HG02884 (cell line): ENCODE measurements around the gene MRPL23.

Experiments used
- ATAC-seq: cut with Tn5 transposase; IDR thresholded peaks from one replicate; pipeline ENCODE4 v1.9.1; 2021; ENCODE audit warnings: mild to moderate bottlenecking, moderate library complexity; ENCODE audit not compliant: unreplicated experiment

Gene MRPL23

DNA sequence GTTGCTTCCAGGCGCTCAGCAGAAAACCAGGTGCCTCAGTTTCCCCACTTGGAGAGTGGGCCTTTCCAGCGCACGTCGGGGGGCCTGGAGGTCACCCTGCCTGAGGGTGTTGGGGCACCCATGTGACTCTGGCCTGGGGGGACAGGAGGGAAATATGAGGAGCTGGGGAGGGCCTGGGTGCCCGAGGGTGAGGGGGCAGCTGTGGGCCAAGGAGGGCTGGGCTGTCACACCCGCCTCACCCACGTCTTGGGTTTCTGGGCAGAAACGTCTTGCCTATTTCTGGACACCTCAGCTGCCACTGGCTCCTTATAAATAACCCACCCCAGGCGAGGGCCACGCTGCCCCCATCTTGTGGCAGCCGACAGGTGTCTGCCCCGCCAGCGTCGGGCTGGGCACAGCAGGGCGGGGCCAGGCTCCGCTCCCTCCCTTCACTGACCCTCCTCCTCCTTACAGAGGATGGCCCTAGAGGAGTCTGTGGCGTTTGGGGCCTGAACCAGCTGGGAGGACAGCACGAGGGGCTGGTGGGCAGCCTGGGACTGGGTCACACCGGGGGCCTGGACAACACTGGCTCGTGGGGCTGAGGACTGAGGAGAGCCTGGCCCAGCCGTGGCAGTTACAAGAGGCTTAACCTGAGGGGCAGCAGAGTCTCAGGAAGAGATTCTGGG lies 26.1 kb upstream of the MRPL23 start:
- ATAC-seq, result no peak

DNA sequence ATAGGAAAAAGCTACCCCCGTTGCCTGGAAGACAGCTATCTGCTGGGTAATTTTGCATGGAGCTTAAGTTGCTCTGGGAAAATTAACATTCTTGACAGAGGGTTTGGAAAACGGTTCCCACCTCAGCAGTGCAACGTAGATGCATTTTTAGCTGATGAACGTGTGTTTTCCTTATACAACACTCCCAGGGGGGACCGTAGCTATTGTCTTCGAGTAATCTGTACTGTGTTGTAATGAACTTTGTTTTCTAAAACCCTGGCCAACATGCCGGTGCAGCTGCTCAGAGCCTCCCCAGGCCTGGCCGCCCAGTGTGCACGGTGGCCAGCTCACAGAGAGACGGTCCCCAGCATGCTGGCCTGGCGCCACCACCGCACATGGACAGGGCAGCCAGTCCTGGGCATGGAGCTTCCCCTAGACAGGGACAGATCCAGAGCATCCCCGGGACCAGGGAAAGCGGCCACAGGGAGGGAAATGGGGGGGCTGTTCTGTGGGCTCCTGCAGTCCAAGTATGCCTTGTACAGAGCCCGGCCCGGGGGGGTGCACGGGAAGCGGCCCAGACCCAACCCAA lies 25.5 kb upstream of the MRPL23 start:
- ATAC-seq, result no peak

DNA sequence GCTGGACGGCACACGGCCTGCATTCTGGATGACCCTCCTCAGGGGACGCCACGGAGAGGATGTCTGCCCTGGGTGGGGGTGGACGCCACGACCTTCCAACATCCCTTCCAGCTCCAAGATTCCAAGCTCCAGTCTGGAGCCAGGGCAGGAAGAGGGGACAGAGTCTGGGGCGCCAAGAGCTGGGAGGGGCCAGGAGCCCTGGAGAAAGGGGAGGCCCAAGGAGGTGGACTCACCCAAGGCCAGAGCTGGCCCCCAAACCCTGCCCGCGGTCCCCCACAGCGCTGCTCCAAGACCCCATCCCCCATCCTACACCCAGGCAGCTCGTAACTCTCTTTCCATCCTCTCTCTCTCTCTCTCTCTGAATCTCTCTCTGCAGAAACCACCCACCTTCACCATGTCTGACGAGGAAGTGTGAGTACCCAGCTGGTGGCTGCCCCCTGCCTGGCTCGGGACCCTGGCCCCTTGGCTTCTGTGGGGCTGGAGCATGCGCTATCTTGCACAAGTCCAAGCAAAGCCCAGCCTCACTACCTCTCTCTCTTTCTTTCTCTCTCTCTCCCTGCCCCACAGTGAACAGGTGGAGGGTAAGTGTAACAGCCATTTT lies 24.6 kb upstream of the MRPL23 start:
- ATAC-seq, result no peak

GRCh38 chr11:1923201-1923956 lies 23.8 kb upstream of the MRPL23 start:
- ATAC-seq, result no peak

DNA sequence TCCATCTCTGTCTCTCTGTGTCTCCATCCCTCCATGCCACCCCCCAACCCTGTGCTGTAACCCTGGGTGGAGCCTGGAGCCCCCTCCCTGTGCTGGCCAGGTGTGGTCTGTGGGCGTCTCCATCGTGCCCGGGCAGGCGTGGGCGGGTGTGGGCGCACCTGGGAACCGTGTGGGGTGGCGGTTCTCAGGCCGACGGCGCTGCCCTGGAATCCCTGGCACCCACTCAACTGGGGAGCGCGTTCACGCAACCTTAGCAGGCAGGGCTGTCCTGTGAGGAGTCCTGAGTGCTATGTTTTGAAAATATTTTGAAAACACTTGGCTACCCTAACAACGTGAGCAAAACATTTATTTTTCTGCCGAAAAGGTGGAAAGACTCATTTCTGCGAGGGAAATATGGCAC lies 23.0 kb upstream of the MRPL23 start:
- no peak for ATAC-seq

- ATAC-seq, result no peak
Measured at GRCh38 chr11:1924646-1925372, 22.3 kb upstream of the MRPL23 start.

GRCh38 chr11:1925373-1926155 lies 21.6 kb upstream of the MRPL23 start:
- no peak for ATAC-seq

DNA sequence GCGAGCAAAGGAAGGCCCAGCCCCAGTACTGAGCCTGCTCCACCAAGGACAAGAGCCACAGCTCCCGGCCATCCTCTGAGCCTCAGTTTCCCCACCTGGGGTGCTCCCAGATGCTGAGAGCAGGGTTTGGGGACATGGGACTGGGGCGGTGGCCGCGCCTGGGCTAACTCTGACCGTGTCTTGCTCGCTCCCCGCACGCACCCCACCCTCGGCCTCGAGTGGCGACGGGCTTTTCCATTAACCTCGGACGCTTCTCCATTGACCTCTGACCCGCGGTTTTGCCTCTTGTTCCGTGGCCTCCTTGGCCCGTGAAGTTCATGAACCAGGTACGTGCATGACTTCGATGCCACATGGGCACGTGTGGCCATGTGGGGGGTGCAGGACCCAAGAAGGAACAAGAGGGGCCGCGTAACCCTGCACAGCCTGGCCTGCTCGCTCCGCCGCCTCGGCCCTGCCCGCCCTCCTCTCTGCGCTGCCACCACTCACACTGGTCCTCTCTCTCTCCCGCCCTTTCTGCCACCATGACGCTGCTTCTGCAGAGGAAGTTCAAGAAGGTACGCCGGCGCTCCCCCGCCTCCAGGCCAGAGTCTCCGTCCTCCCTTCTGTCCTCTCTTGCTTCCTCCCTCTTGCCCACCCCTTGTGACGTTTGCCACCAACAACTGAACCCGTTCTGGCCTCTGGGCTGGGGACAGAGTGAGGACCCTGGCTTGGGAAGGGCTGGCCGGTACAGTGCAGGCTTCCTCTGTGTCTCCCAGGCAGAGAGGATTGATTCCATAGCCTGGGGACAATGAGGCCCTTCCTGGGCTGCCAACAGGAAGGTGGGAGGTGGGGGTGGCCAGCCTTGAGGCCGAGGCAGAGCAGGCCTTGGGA lies 20.7 kb upstream of the MRPL23 start:
- no peak for ATAC-seq

DNA sequence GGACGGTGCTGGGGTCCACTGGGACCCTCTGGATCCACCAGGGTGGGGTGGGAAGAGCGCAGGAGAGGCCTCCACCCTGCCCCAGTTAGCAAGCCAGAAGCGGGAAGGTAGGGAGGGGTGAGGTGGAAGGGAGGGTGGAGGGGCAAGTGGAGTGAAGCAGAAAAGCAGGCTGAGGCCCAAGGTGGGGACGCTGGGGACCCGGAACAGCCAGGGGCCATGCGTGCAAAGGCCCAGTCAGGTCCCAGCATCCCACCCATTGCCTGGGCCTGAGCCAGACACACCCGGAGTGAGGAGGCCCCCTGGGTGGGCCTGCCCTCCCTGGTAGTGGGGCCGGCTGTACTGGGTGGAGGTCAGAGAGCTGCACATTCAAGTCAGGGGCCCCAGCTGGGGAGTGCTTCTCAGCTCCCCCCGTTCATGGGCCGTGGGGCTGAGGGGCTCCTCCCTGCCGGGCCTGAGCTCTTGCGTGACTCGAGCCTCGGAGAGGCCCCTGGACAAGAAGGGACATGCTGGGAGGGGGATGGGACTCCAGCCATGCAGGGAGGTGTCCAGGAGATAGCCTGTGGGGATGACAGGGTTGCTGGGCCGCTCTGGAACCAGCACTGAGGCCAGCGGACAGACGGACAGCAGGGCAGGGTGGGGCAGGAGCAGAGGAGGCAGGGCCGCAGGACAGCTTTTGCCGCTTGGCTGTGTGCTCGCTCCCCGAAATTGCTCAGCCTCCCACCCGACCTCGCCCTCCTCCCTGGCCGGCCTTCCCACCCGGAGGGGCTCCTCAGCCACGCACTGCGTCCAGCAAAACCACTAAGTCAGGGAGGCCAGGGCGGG lies 19.9 kb upstream of the MRPL23 start:
- ATAC-seq, result no peak

GRCh38 chr11:1927848-1928469 lies 19.2 kb upstream of the MRPL23 start:
- ATAC-seq, result no peak

- ATAC-seq, result no peak
Measured at GRCh38 chr11:1928470-1928890, 18.7 kb upstream of the MRPL23 start.

DNA sequence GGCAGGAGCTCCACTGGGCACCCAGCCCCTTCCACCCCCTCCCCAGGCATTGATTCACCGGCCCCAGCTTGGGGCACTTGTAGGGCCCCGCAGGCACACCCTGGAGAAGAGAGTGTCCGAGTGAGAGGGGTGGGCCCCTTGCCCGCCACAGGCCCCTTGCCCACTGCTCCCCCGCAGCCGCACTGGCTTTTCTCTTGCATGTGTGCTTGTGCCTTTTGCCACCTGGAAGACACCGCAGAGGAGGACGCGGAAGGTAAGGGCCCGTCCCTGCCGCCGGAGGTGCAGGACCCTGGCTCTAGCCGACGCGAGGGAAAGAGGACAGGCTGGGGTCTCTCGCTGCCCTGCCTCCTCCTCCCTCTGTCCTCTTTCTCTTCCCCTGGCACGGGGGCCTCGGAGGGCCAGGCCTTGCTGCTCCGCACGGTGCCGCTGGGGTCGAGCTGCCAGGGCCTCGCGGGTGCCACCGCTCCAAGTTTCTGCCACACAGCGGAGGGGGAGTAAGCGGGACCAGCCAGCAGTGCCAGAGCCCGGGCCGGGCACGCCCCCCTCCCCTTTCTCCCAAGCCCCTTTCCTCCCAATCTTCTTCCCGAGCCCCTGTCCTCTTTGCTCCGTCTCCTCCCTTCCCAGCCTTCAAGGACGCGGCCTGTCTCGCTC lies 18.1 kb upstream of the MRPL23 start:
- ATAC-seq, result no peak

DNA sequence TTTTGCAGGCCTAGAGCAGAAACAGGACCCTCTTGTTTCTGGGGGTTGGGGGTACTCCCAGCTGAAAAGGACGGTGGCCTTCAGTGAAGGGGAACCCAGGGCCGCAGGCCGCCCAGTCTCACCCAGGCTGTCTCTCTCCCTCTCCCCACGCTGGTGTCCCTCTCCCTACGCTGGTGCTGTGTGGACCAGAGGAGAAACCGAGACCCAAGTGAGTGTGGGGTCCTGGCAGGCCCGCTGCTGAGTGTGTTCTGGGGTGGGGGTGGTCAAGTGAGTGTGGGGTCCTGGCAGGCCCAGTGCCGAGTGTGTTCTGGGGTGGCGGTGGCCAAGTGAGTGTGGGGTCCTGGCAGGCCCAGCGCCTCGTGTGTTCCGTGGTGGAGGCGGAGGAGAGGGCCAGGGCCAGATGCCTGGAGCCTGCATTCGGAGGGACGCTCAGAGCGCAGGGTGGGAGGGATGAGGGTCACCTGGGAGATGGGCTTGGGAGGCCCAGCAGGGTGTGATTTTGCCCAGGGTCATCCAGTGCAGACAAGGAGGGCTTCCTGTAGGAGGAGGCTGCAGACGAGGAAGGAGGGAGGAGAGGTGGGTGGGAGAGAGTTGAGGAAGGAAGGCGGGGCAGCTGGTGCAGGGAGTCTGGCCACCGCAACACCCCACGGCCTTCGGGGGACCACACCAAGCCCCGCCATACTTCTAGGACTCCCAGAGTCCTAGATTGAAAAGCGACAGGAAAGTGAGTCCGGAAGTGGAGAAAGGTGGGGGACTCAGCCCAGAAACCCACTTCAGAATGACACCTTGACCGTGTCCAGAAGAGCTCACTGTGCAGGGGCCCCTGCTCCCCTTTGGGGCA lies 17.3 kb upstream of the MRPL23 start:
- no peak for ATAC-seq

DNA sequence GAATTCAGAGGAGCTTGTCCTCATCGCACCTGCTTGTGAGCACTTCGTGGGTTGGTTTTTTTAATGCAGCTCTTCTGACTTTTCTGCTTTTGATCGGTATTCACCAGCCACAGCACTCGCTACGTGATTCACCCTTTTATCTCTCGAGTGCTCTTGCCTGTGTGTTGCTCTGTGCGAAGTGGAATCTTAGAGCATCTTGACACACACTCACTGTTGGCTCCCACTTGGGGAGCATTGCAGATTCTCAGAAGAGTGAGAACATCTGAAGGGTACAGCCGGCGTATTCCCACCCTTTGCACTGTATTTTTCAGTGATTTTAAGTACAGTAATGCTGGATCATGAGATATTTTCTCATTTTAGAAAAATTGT lies 16.7 kb upstream of the MRPL23 start:
- ATAC-seq, result no peak

- no peak for ATAC-seq
Measured at GRCh38 chr11:1931341-1932104, 15.6 kb upstream of the MRPL23 start.

- ATAC-seq, result no peak
Measured at GRCh38 chr11:1932105-1932480, 15.0 kb upstream of the MRPL23 start.
